SJSA1 (cell line): ENCODE measurements around the gene UNC79. TPM values are rescaled to one million over a fixed set of nuclear protein-coding genes. Genes with fewer than 3 reads are reported as not detected.

Experiments
- DNase-seq, 2 experiments: peaks; one replicate each; pipeline ENCODE4 v3.0.0-alpha.2; 2015 to 2020; ENCODE audit warnings: low spot score in 2 of 2, low read depth in 1 of 2
- H3K27ac ChIP-seq: fragments of 250-450 bp; sonication (Bioruptor Pico); 2 replicates; pipeline ENCODE4 v1.5.1; 2020; ENCODE audit warnings: mild to moderate bottlenecking, moderate library complexity
- H3K27me3 ChIP-seq: fragments of 250-450 bp; sonication (Bioruptor Pico); replicated peaks from 2 replicates; pipeline ENCODE4 v1.5.1; 2020; ENCODE audit warnings: mild to moderate bottlenecking, moderate library complexity
- H3K36me3 ChIP-seq: fragments of 250-450 bp; sonication (Bioruptor Pico); 2 replicates; pipeline ENCODE4 v1.5.1; 2020; ENCODE audit warnings: mild to moderate bottlenecking
- H3K4me1 ChIP-seq: fragments of 250-450 bp; sonication (Bioruptor Pico); replicated peaks from 2 replicates; pipeline ENCODE4 v1.6.1; 2021; ENCODE audit warnings: mild to moderate bottlenecking
- H3K4me3 ChIP-seq: fragments of 250-450 bp; sonication (Bioruptor Pico); 2 replicates; pipeline ENCODE4 v1.5.1; 2020; ENCODE audit warnings: mild to moderate bottlenecking
- H3K9me3 ChIP-seq: fragments of 250-450 bp; sonication (Bioruptor Pico); replicated peaks from 2 replicates; pipeline ENCODE4 v1.5.1; 2020; ENCODE audit warnings: mild to moderate bottlenecking
- total RNA-seq: library from RNA; depleted of rRNA; stranded (reverse); fragments of >200 nt; shearing (Covaris generic); gene quantifications from 2 replicates; pipeline ENCODE4 v1.2.3, GENCODE V29; 2014

The UNC79 gene
- total RNA-seq, 1 experiment from 2014 or later = 0.05 TPM

DNA sequence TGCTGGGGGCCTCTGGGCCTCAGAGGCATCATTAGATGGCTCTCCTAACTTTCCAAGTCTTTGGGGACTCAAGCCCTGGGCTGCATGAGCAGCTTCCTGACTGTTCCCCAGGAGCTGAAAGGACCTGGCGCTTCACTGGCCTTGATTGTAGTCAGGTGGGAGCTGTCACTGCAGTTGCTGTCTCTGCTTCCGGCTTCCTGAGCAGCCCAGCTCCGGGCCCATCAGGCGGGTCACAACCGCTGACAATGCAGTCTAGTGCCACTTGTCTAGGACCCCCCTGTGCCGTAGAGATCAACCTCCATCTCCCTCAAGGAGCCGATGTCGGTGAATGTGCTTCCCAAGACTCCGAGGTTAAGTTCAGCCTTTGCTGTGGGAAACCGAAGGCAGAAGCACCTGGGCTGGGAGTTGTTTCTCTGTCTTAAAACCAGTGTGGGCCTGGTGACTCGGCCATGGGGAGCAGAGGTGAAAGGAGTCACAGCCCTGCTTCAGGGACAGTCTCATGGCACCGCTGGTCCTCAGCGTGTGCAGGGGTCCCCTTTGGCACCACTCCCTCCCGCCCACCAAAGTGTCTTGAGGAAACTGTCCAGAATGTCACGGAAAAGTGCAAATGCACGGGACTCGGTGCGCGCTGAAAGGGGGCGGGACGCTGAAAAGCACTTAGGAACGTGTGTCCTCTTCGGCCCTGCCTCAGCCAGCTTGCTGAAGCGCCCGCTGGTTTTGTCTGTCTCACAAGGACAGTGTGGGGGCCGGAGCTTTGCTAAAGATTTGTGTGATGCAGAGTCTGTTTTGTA, 312.7 kb downstream of the UNC79 start:
- no peaks in the 10 kb centered on the region for H3K36me3 ChIP-seq
- DNase-seq = no peak
- H3K9me3 ChIP-seq = no peaks in the 10 kb centered on the region
- no peaks in the 10 kb centered on the region for H3K4me1 ChIP-seq
- H3K27ac ChIP-seq = no peak overlapping the region
- no peaks in the 10 kb centered on the region for H3K27me3 ChIP-seq
- no peak overlapping the region for H3K4me3 ChIP-seq

DNA sequence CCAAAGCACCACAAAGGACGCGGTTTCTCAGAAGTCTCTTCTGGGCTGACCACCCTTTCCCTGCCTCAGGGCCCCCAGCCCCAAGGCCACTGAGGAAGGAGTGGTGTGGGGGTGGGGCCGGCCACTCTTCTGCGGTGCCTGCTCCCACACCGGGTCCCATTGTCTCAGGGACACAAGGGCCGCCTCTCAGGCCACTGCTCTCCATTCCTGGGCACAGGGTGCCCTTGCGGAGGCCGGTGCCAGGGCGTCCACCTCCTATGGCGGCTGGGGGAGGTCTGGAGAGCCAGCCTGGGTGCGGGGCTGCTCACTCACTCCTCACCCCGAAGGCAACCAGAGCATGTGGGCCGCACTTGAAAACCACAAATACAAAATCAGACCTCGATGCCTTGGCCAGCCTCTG, 313.4 kb downstream of the UNC79 start:
- no peak for DNase-seq
- no peaks in the 10 kb centered on the region for H3K27me3 ChIP-seq
- no peaks in the 10 kb centered on the region for H3K36me3 ChIP-seq
- no peaks in the 10 kb centered on the region for H3K4me1 ChIP-seq
- H3K4me3 ChIP-seq = no peak overlapping the region
- no peak overlapping the region for H3K27ac ChIP-seq
- no peaks in the 10 kb centered on the region for H3K9me3 ChIP-seq

DNA sequence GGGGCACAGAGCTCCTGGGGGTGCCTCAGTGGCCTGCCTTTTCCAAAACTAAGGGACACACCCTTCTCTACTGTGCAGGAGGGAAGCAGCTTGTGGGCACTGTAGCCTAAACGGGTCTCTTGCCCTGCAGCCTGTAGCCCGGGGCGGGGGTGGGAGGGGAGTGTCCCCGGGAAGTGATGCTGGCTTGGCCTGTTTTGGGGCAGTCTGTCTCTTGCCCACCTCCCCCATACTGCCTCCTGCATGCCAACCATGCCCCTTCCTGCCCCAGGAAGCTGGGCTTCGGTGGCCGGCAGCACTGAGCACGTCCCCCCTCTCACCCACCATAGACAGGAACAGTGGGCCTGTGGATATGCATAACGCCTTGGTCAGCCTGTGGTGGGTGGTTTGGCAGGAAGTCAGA, 314.1 kb downstream of the UNC79 start:
- Histone ChIP-seq H3K27me3 (no peaks in the 10 kb centered on the region), H3K36me3 (no peaks in the 10 kb centered on the region), H3K4me3 (no peak overlapping the region), H3K4me1 (no peaks in the 10 kb centered on the region), H3K9me3 (no peaks in the 10 kb centered on the region), H3K27ac (no peak overlapping the region)
- DNase-seq = no peak

DNA sequence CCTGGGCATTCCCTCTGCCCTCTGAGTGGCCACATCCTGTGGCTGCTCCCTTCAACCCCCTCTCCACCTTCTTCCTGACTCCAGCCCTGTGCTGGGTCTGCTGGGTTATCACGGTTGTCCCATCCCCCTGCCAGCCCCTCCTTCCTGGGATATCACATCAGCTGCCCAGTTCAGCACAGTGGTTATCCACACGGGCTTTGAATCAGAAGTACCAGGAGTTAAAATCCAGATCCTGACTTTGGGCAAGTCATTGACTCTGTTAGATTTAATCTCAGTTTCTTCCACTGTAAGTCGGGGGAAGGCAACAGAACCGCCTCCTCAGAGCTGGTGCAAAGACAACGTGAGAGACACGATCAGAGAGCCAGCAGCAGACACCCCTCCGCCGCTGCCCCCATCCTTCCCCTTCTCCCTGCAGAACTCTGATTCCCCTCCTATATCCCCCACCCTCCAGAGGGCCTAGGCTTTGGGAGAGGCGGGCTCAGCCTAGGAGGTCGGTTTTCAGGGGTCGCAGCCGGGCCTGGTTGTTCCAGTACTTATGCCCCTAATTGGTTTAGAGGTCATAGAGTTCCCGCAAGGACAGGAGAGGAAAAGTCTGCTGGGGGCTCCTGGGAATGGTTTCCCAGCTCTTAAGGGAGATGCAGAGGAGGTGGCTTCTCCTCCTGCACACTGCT, 315.0 kb downstream of the UNC79 start:
- Histone ChIP-seq H3K4me1 (no peaks in the 10 kb centered on the region), H3K27me3 (no peaks in the 10 kb centered on the region), H3K9me3 (no peaks in the 10 kb centered on the region), H3K4me3 (no peak overlapping the region), H3K27ac (no peak overlapping the region), H3K36me3 (no peaks in the 10 kb centered on the region)
- no peak for DNase-seq

DNA sequence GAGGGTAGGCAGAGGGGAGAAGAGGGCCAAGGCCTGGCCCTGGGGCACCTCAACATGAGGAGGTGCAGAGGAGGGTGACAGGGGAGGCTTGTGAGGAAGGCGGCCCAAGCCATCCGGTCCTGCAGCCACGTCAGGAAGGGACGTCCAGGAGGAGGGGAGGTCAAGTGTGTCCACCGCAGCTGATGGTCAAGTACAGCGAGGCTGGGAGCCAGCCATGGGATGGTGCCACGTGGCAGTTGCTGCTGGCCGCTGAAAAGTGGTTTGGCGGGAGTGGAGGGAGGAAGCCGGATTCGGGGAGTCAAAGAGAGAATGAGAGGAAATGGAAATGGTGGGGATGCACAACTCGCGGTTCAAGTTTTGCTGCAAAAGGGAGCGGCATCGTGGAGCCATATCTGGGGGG, 316.4 kb downstream of the UNC79 start:
- Histone ChIP-seq H3K27me3 (no peaks in the 10 kb centered on the region), H3K9me3 (no peaks in the 10 kb centered on the region), H3K27ac (no peak overlapping the region), H3K36me3 (no peaks in the 10 kb centered on the region), H3K4me3 (no peak overlapping the region), H3K4me1 (no peaks in the 10 kb centered on the region)
- DNase-seq = no peak

DNA sequence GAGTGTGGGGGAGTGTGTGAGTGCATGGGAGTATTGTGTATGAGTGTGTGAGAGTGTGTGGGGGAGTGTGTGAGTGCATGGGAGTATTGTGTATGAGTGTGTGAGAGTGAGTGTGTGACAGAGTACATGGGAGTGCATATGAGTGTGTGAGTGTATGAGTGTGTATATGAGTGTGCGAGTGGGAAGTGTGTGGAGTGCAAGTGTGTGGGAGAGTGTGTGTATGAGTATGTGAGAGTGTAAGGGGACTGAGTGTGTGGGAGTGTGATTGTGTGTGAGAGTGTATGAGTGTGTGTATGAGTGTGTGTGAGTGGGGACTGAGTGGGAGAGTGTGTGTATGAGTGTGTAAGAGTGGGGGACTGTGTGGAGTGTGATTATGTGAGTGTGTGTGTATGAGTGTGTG, 316.8 kb downstream of the UNC79 start:
- no peaks in the 10 kb centered on the region for H3K9me3 ChIP-seq
- H3K36me3 ChIP-seq = no peaks in the 10 kb centered on the region
- no peak overlapping the region for H3K27ac ChIP-seq
- no peaks in the 10 kb centered on the region for H3K27me3 ChIP-seq
- no peak for DNase-seq
- no peak overlapping the region for H3K4me3 ChIP-seq
- H3K4me1 ChIP-seq = no peaks in the 10 kb centered on the region

DNA sequence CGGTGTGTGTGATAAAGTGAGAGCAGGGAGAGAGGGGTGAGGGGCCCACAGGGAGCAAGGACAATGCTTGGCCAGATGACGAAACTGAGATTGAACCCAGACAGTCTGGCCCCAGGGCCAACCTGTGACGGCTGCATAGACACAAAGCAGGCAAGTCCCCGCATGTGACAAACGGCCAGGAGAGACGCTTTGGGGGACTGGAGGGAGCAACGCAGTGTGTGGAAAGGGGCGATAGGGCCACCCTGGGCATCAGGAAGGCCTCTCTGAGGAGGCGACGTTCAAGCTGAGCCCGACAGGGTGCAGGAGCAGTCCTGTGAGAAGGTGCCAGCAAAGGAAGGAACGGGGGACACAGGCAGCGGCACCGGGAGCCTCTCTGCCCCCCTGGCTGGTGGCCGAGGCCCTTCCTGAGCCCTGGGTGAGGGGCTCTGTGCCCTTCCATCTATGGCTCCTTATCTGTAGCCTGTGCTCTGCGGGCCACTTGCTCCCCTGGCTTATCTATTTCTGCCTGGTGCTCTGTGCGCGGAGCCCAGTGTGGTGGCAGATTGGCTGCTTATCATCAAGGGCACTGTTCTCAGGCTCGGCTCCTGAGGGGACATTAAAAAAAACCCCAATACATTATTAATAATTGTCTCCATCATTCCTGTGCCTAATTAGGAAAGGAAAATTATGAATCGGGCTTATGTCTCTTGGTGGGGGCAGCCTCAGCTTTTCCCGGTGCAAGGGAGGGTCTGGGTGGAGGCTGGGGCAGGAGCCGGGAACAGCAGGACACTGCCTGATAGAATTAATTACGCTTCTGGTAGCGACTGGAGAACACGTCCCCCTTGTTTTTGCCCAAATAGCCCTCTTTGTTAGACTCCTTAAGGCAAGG, 317.7 kb downstream of the UNC79 start:
- no peak for DNase-seq
- no peaks in the 10 kb centered on the region for H3K4me1 ChIP-seq
- H3K9me3 ChIP-seq = no peaks in the 10 kb centered on the region
- no peak overlapping the region for H3K27ac ChIP-seq
- no peaks in the 10 kb centered on the region; the same call in 1 of the 2 replicates for H3K27me3 ChIP-seq
- H3K36me3 ChIP-seq = no peaks in the 10 kb centered on the region
- no peak overlapping the region for H3K4me3 ChIP-seq

DNA sequence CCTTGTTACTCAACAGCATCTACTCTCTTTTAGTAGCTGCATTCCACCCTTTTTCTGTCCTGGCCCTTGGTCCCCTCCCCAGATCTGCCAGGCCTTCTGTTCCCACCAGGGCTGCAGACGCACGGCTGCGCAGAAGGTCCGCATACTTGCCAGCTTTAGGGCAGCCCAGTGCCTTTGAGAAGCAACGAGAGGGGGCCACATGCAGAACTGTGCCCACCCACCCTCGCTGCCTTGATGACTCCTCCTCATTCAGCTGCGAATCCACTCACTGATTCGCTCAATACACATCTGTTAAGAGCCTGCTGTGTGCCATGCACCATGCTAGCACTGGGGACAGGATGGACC, 318.3 kb downstream of the UNC79 start:
- no peaks in the 10 kb centered on the region; the same call in 1 of the 2 replicates for H3K27me3 ChIP-seq
- H3K27ac ChIP-seq = no peak overlapping the region
- H3K9me3 ChIP-seq = no peaks in the 10 kb centered on the region
- H3K4me3 ChIP-seq = no peak overlapping the region
- no peaks in the 10 kb centered on the region for H3K36me3 ChIP-seq
- DNase-seq = no peak
- H3K4me1 ChIP-seq = no peaks in the 10 kb centered on the region

DNA sequence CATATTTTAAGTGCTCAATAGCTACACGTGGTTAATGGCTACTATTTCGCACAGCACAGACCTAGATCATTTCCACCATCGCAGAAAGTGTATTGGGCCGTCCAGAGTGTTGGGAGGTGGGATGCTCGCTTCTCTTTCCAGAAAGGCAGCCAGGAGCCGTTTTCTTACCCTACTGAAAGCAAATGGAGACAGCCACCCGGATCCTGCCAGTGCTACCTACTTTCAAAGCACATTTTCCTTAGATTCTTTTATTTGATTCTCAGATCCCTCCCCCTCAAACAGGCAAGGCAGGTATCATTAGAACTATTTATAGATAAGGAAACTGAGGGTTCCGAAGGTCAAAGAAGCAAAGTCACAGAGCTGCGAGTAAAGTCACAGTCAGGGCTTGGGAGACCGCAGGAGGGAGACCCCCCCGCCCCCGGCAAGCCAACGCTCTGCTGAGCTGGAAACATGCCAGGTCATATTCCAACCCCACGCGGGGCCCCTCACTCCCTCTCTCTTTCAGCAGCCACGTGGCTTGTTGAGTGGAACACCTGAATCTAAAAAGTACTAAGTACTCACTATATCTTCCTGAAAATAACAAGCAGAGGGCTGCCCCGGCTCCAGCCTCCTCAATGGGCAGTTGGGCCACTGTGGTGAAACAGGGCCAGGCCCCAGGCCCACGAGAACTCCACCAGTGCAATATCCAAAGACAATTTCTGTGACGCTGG, 321.4 kb downstream of the UNC79 start:
- Histone ChIP-seq H3K27ac (no peak overlapping the region), H3K36me3 (no peaks in the 10 kb centered on the region), H3K9me3 (no peaks in the 10 kb centered on the region), H3K4me1 (no peaks in the 10 kb centered on the region), H3K27me3 (no peaks in the 10 kb centered on the region; the same call in 1 of the 2 replicates), H3K4me3 (no peak overlapping the region)
- no peak for DNase-seq

DNA sequence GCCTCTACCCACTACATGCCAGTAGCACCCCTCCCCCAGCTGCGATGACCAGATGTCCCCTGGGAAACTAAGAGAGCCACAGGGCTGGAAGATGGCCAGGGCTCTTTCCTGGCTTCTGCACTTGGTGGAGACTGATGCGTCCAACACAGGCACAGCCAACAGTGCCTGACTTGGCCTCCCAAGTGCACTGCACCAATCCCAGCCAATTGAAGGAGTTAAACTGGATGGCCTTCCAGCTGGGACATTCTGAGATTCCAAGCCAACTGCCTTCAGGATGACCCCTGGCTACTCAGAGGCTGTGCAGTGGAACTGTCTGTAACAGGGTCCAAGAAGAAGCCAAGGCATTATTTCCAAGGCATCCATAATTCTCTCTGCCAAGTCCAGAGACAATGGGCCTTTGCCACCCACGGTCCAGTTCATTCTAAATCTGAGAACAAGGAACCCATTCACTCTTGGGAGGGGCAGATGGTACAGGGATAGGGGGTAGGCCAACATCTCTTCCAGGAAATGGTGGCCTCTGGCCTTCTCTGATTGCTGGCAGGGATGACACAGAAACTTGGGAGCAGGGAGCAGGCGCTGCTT, 322.3 kb downstream of the UNC79 start:
- Histone ChIP-seq H3K4me1 (no peaks in the 10 kb centered on the region), H3K4me3 (no peak overlapping the region), H3K27ac (no peak overlapping the region), H3K9me3 (no peaks in the 10 kb centered on the region), H3K36me3 (no peaks in the 10 kb centered on the region), H3K27me3 (no peaks in the 10 kb centered on the region; the same call in 1 of the 2 replicates)
- no peak for DNase-seq

DNA sequence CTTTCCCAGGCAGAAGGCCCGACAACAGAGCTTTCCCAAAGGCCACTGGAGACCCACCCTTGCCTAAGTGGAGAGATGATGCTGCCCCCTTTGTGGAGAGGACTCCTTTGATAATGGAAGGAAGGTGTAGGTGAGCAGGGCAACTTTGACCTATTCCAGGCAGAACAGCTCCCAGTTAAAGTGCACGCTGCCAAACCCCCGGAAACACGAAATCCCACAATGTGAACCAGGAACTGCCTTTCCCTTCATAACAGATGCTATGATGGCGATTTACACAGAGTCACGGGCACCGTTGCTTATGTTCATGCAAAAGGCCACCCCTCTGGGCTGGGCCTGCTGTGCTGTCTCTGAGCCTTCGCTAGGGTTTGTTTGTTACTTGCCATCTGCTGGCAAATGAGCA, 322.9 kb downstream of the UNC79 start:
- Histone ChIP-seq H3K9me3 (no peaks in the 10 kb centered on the region), H3K27ac (no peak overlapping the region), H3K27me3 (no peaks in the 10 kb centered on the region; the same call in 1 of the 2 replicates), H3K4me3 (no peak overlapping the region), H3K36me3 (no peaks in the 10 kb centered on the region), H3K4me1 (no peaks in the 10 kb centered on the region)
- DNase-seq = no peak

DNA sequence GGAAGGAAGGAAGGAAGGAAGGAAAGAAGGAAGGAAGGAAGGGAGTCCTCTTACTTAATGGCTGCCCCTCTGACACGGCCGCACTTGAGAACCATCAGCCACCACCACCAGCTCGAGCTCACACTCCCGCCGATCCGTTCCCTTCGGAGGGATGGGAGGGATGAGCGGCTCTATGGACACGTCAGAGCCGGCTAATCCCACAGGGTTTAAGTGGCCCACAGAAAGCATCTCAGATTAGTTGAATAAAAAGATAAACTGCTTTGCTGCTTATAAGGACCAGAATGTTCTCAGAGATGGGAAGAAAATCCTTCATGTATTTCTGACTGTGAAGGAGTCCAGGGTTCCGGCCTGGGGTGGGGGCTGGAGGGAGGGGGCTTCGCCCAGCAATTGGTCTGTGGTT, 326.5 kb downstream of the UNC79 start:
- Histone ChIP-seq H3K27ac (no peak overlapping the region), H3K4me3 (no peak overlapping the region), H3K36me3 (no peaks in the 10 kb centered on the region), H3K27me3 (no peaks in the 10 kb centered on the region; the same call in 1 of the 2 replicates), H3K4me1 (no peaks in the 10 kb centered on the region), H3K9me3 (no peaks in the 10 kb centered on the region)
- DNase-seq = no peak
